SK-MEL-5 (cell line): Measurements from ENCODE around the gene INTS6L. TPM values are rescaled to one million over a fixed set of nuclear protein-coding genes. Genes with fewer than 3 reads are reported as not detected.

Source experiments
- DNase-seq: peaks from one replicate; pipeline ENCODE4 v3.0.0-alpha.2; 2016; ENCODE audit warnings: low read depth, low spot score
- in situ Hi-C: cut with HindIII; loops from 2 replicates; pipeline ENCODE4 v1.10.0; 2016; ENCODE audit warnings: low sequenced_read_pairs, high pct_unique_total_duplicates, low pct_unique_long_range_greater_than_20kb
- total RNA-seq: library from RNA; depleted of rRNA; stranded (reverse); fragments of >200 nt; shearing (Covaris generic); gene quantifications from 2 replicates; pipeline ENCODE4 v1.2.3, GENCODE V29; 2014

Gene INTS6L
- total RNA-seq, 1 experiment from 2014 or later = 6.6 TPM

- in situ Hi-C loops = no loop called here
- DNase-seq = peak; percentile 91
Observed at GRCh38 chrX:135521405-135522131, 1.1 kb downstream of the INTS6L start.

- no peak for DNase-seq
- in situ Hi-C loops = no loop called here
Observed at GRCh38 chrX:135522132-135522530, 1.7 kb downstream of the INTS6L start.

- in situ Hi-C loops = no loop called here
- DNase-seq = no peak
Observed at GRCh38 chrX:135522878-135523693, 2.6 kb downstream of the INTS6L start.

GRCh38 chrX:135528254-135528653 lies 7.8 kb downstream of the INTS6L start:
- in situ Hi-C loops = no loop called here
- no peak for DNase-seq

- in situ Hi-C loops = no loop called here
- DNase-seq = peak; percentile 60
Observed at GRCh38 chrX:135528756-135529155, 8.3 kb downstream of the INTS6L start.

GRCh38 chrX:135530097-135530496 lies 9.6 kb downstream of the INTS6L start:
- in situ Hi-C loops = no loop called here
- no peak for DNase-seq

GRCh38 chrX:135531813-135532212 lies 11.4 kb downstream of the INTS6L start:
- in situ Hi-C loops = no loop called here

GRCh38 chrX:135535077-135535940 lies 14.8 kb downstream of the INTS6L start:
- in situ Hi-C loops = no loop called here
- DNase-seq = no peak

More at GRCh38 chrX:135531813-135532212, 11.4 kb downstream of the INTS6L start:
- DNase-seq = no peak

- in situ Hi-C loops = no loop called here
Observed at GRCh38 chrX:135536877-135537276, 16.4 kb downstream of the INTS6L start.

GRCh38 chrX:135541351-135541750 lies 20.9 kb downstream of the INTS6L start:
- in situ Hi-C loops = no loop called here
- no peak for DNase-seq

More at GRCh38 chrX:135536877-135537276, 16.4 kb downstream of the INTS6L start:
- DNase-seq = no peak

GRCh38 chrX:135543172-135543571 lies 22.7 kb downstream of the INTS6L start:
- DNase-seq = no peak
- in situ Hi-C loops = no loop called here

GRCh38 chrX:135543924-135544323 lies 23.5 kb downstream of the INTS6L start:
- in situ Hi-C loops = no loop called here
- peak; percentile 50 for DNase-seq

- no peak for DNase-seq
- in situ Hi-C loops = no loop called here
Observed at GRCh38 chrX:135544338-135544948, 24.0 kb downstream of the INTS6L start.

GRCh38 chrX:135547767-135548166 lies 27.3 kb downstream of the INTS6L start:
- no peak for DNase-seq
- in situ Hi-C loops = no loop called here

- DNase-seq = no peak
- in situ Hi-C loops = no loop called here
Observed at GRCh38 chrX:135549519-135549918, 29.1 kb downstream of the INTS6L start.

- in situ Hi-C loops = no loop called here
- no peak for DNase-seq
Observed at GRCh38 chrX:135556055-135556454, 35.6 kb downstream of the INTS6L start.

GRCh38 chrX:135557344-135557743 lies 36.9 kb downstream of the INTS6L start:
- DNase-seq = peak; percentile 5
- in situ Hi-C loops = no loop called here

- DNase-seq = peak; percentile 8
- in situ Hi-C loops = no loop called here
Observed at GRCh38 chrX:135572436-135572835, 52.0 kb downstream of the INTS6L start.
